ENCODE measurements around the gene RFX1. TPM values are rescaled to one million over a fixed set of nuclear protein-coding genes. Genes with fewer than 3 reads are reported as not detected.

RFX1 gene
- total RNA-seq, 4 donors from 2014 or later = 4.5 to 9.2 (median 6.1) TPM

DNA sequence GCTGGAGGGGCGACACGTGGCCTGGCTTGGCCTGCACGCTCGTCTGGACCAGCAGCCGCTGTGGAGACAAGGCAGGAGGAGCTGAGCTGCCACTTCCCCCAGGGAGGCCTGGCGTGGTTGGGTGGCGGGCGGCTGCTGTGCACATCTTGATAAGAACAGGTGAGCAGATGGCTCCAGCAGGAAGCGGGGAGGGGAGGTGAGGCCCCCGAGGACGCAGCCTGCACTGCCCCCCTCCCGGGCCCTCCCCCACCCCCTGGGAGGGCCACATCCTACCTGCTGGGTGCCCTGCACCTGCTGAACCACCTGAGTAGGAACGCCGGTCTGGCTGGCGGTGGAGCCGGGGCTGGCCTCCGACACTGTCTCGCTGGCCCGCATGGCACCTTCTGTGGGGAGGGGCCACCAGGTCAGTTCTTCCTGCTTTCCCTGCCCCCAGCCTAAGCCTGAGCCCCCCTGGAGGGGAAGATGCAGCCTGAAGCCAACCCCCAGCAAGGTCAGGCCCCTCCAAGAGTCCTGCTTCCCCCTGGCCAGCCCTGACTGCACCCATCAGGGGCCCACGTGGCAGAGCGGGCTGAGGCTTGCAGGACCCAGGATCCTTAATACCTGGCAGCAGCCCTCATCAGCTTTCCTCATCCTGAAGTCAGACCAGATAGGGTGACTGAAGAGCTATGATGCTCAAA lies 22.8 kb downstream of the RFX1 start:
- no peak for DNase-seq (ENCODE audit: low spot score in 2 of 2)
- 72 to 78% methylated on average over 13 to 17 of the region's 21 CpGs for WGBS, 2 donors
- intact Hi-C loops (cut with DNase I; ENCODE audit: low total_unique reads) = no loop called here

DNA sequence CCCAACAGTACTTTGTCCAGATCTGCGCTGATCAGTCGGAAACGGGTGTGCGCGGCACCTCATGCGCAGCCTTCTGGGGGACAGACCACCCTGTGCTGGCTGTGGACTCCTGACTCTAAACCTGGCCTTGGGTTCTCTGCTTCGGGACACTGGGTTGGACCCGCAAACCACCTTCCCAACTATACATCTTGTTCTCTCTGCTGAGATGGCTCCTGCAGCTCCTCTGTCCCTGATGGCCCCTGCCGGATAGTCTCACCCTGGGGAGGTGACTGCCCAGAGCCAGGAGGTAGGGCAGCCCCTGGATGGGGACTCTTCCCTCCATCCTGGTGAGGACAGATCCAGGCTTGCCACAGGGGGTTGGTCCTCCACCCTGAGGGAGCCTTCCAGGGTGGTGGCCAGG lies 23.3 kb downstream of the RFX1 start:
- 94 to 100% methylated on average over 9 of the region's 9 CpGs for WGBS, 2 donors
- TF ChIP-seq POLR2A (IDR thresholded peaks at IDR 0.05) = no peak
- TF ChIP-seq, protein P1, sequence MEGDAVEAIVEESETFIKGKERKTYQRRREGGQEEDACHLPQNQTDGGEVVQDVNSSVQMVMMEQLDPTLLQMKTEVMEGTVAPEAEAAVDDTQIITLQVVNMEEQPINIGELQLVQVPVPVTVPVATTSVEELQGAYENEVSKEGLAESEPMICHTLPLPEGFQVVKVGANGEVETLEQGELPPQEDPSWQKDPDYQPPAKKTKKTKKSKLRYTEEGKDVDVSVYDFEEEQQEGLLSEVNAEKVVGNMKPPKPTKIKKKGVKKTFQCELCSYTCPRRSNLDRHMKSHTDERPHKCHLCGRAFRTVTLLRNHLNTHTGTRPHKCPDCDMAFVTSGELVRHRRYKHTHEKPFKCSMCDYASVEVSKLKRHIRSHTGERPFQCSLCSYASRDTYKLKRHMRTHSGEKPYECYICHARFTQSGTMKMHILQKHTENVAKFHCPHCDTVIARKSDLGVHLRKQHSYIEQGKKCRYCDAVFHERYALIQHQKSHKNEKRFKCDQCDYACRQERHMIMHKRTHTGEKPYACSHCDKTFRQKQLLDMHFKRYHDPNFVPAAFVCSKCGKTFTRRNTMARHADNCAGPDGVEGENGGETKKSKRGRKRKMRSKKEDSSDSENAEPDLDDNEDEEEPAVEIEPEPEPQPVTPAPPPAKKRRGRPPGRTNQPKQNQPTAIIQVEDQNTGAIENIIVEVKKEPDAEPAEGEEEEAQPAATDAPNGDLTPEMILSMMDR (IDR thresholded peaks at IDR 0.05) = no peak
- DNase-seq (ENCODE audit: low spot score in 2 of 2) = no peak
- no peak overlapping the region for H3K4me3 ChIP-seq (ENCODE audit: low read depth, poor library complexity, severe bottlenecking)
- intact Hi-C loops (cut with DNase I; ENCODE audit: low total_unique reads) = no loop called here

More for the DNA sequence above, 22.8 kb downstream of the RFX1 start:
- H3K4me3 ChIP-seq (ENCODE audit: low read depth, poor library complexity, severe bottlenecking) = no peak overlapping the region
- TF ChIP-seq POLR2A (IDR thresholded peaks at IDR 0.05) = no peak

DNA sequence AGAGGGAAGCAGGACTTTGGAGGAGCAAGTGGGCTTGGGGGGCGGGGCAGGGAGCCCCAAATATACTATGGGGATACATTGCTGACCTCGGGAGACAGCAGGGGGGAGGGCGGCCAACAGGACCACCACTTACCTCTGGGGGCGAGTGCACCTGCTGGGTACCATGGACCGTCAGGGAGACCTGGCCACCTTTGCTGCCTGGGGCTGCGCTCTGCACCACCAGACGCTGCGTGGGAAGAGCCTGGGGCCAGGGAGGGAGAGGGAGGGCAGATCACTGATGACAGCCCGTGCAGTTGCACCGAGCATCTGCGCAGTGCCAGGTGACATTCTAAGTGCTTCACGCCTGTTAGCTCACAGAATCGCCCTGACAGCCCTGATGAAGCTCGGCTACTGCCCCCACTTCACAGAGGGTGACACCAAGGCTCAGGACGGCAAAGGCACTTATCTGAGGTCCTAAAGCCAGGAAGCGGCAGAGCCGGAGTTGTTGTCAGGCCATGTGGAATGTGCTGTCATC lies 24.1 kb downstream of the RFX1 start:
- no peak for DNase-seq (ENCODE audit: low spot score in 2 of 2)
- intact Hi-C loops (cut with DNase I; ENCODE audit: low total_unique reads) = no loop called here
- no peak for TF ChIP-seq POLR2A (IDR thresholded peaks at IDR 0.05)
- TF ChIP-seq, protein P1 (IDR thresholded peaks at IDR 0.05) = no peak
- no peak overlapping the region for H3K4me3 ChIP-seq (ENCODE audit: low read depth, poor library complexity, severe bottlenecking)
- WGBS, 2 donors = 93% methylated on average over 17 of the region's 17 CpGs

DNA sequence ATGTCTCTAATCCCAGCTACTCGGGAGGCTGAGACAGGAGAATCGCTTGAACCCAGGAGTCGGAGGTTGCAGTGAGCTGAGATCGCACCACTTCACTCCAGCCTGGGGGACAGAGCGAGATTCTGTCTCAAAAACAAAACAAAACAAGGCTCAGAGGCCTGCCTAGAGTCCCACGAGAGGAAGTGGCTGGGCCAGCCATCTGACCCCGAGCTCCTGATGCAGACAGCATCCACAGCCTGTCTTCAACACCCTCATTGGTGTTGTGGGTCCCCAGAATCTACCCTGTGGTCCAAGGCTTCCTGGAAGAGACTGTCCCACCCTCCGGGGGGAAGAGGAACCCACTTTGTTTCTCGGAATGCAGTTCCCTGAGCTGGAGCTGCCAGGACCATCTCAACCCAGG lies 24.7 kb downstream of the RFX1 start:
- intact Hi-C loops (cut with DNase I; ENCODE audit: low total_unique reads) = no loop called here
- WGBS, 2 donors = 85 to 94% methylated on average over 9 of the region's 9 CpGs
- TF ChIP-seq POLR2A (IDR thresholded peaks at IDR 0.05) = no peak
- TF ChIP-seq, protein P1 (IDR thresholded peaks at IDR 0.05) = no peak
- DNase-seq (ENCODE audit: low spot score in 2 of 2) = no peak
- no peak overlapping the region for H3K4me3 ChIP-seq (ENCODE audit: low read depth, poor library complexity, severe bottlenecking)

DNA sequence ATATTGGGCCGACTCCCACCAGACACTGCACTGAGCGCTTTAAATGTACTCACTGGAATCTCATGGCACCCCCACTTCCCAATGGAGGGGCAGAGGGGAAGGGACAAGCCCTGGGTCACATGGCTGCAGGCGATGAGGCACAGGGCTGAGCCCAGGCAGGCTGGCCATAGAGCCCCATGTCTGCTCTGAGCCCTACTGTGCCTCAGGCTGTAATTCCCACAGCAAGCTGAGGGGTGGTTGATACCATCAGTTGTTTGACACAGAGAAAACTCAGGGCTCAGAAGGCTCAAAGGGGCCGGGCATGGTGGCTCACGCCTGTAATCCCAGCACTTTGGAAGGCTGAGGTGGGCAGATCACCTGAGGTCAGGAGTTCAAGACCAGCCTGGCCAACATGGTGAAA lies 25.1 kb downstream of the RFX1 start:
- intact Hi-C loops (cut with DNase I; ENCODE audit: low total_unique reads) = no loop called here
- no peak for TF ChIP-seq POLR2A (IDR thresholded peaks at IDR 0.05)
- TF ChIP-seq, protein P1 (IDR thresholded peaks at IDR 0.05) = no peak
- 90 to 95% methylated on average over 5 of the region's 5 CpGs for WGBS, 2 donors
- H3K4me3 ChIP-seq (ENCODE audit: low read depth, poor library complexity, severe bottlenecking) = no peak overlapping the region
- no peak for DNase-seq (ENCODE audit: low spot score in 2 of 2)

DNA sequence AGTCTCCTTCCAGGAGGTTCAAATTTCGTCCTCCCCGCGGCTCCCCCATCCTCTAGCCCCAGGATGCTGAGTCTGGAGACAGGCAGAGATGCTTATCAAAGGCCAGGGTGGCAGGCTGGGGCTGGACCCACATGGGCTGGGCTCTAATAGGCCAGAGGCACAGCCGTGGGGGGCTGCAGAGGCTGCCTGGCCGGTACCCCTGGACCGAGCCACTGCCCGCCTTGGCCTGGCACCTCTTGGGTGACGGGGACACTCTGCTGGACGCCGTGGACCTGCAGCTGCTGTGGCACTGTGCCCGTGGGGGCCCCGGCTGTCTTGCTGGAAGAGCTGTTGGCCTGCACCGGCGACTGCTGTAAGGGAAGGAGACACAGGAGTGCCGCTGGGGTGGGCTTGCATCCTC lies 25.8 kb downstream of the RFX1 start:
- TF ChIP-seq, protein P1 (IDR thresholded peaks at IDR 0.05) = no peak
- no peak for TF ChIP-seq POLR2A (IDR thresholded peaks at IDR 0.05)
- DNase-seq (ENCODE audit: low spot score in 2 of 2) = no peak
- no peak overlapping the region for H3K4me3 ChIP-seq (ENCODE audit: low read depth, poor library complexity, severe bottlenecking)
- intact Hi-C loops (cut with DNase I; ENCODE audit: low total_unique reads) = no loop called here
- WGBS, 2 donors = 92 to 96% methylated on average over 4 to 11 of the region's 15 CpGs

Data from lower leg skin (tissue), 4 donors.